Muscle of leg (tissue), 11 donors: ENCODE data around the gene RAPGEF5. TPM values are rescaled to one million over a fixed set of nuclear protein-coding genes. Genes with fewer than 3 reads are reported as not detected.

Experiments
- DNase-seq: peaks from one replicate; pipeline ENCODE4 v3.0.0; 2013
- H3K27ac ChIP-seq: one replicate; pipeline ENCODE4 v1.5.1; 2013; ENCODE audit warnings: mild to moderate bottlenecking, low read length, control low read depth
- H3K27me3 ChIP-seq: one replicate; pipeline ENCODE4 v1.6.1; 2013; ENCODE audit warnings: low read length; ENCODE audit not compliant: control insufficient read depth, insufficient read depth
- H3K36me3 ChIP-seq: one replicate; pipeline ENCODE4 v1.6.1; 2013; ENCODE audit warnings: low read length; ENCODE audit not compliant: control insufficient read depth, insufficient read depth
- H3K4me1 ChIP-seq: one replicate; pipeline ENCODE4 v1.6.1; 2013; ENCODE audit warnings: low read length; ENCODE audit not compliant: control insufficient read depth, insufficient read depth
- H3K4me3 ChIP-seq: one replicate; pipeline ENCODE4 v1.5.1; 2013; ENCODE audit warnings: low read length, control low read depth
- H3K9me3 ChIP-seq: replicated peaks from 2 replicates; pipeline ENCODE4 v1.6.1; 2013; ENCODE audit warnings: low read depth, low read length; ENCODE audit not compliant: control insufficient read depth
- WGBS: methylation state at CpG from one replicate; pipeline ENCODE4 v1.1.5; 2013; ENCODE audit warnings: missing lambda C conversion rate; ENCODE audit not compliant: insufficient coverage; 5-methylcytosine and 5-hydroxymethylcytosine counted together
- polyA plus RNA-seq, 8 donors: library from polyadenylated mRNA; unstranded; fragments of 120-200 nt; gene quantifications; one replicate each; pipeline versions ENCODE4 v1.2.1 to v1.2.3, GENCODE V29; 2013; ENCODE audit warnings: inconsistent platforms in 1 of 8, low replicate concordance in 1 of 8; ENCODE audit not compliant: insufficient read length in 8 of 8, insufficient read depth in 1 of 8
- total RNA-seq: library from RNA; stranded (reverse); fragments of 120-200 nt; gene quantifications from one replicate; pipeline ENCODE4 v1.2.4, GENCODE V29; 2013

Gene RAPGEF5
- total and polyA plus RNA-seq, 9 donors, result 11.2 to 21.8 (median 13.5) TPM

DNA sequence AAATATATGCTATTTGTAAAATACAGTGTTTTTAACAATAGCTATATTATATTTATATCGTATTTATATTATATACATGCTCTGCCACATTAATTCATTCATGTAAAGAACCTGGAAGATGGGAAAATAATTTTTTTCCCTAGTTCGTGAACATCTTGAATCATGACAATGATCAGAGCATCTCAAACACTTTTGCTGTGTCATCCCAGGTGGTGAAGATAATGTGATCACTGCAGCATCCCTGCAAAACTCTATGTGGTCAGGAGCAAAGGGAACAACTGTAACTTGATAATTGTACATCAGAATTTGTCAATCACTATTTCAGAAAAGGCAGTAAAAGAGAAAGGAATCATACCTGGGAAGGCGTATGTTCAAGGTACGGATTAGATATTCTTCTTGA, 39.3 kb downstream of the RAPGEF5 start:
- H3K4me3 ChIP-seq, result no peak overlapping the region
- H3K4me1 ChIP-seq, result peaks cover 2% of the 10 kb centered on the region
- DNase-seq, result no peak
- H3K27me3 ChIP-seq, result no peaks in the 10 kb centered on the region
- H3K27ac ChIP-seq, result no peak overlapping the region
- no peaks in the 10 kb centered on the region for H3K36me3 ChIP-seq
- no peaks in the 10 kb centered on the region for H3K9me3 ChIP-seq
- WGBS, result 86% methylated on average over 1 of the region's 4 CpGs

DNA sequence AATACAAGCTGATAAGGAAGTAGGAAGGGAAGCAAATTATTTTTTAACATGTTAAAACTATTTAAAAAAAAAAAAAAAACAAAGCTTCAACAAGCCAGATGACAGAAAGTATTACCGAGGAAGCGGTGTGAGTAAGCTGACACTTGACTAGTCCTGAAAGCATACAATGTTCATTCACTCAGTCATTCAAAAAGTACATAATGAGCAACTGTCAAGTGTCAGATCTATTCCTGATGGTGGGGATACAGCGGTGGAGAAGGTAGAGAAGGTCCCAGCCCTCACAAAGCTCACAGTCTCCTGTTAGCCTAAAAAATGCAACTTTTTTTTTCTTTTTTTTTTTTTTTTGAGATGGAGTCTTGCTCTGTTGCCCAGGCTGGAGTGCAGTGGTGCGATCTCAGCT, 40.0 kb downstream of the RAPGEF5 start:
- DNase-seq, result no peak
- H3K9me3 ChIP-seq, result no peaks in the 10 kb centered on the region
- H3K4me3 ChIP-seq, result no peak overlapping the region
- H3K27me3 ChIP-seq, result no peaks in the 10 kb centered on the region
- H3K27ac ChIP-seq, result no peak overlapping the region
- H3K4me1 ChIP-seq, result peaks cover 2% of the 10 kb centered on the region
- H3K36me3 ChIP-seq, result no peaks in the 10 kb centered on the region
- no CpG with 5 or more reads among the region's 4 CpGs for WGBS

DNA sequence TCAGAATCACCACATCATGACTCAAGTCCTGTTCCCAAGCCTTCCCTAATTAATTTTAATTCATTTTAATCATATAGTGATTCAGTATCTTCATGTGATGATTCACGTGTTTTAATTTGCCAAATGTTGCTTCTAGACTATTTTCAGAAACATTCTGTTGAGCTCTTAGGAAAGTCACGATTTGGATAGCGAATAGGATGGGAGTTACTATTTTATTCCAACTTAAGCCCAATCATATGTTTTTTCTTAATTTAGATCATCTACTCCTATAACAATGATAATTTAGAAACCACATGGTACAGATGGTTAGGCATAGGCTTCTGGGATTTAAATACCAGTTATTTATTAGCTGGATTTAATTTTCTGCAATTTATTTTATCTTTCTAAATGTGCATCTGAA, 49.1 kb downstream of the RAPGEF5 start:
- Histone ChIP-seq H3K36me3 (peaks cover 2% of the 10 kb centered on the region), H3K27me3 (no peaks in the 10 kb centered on the region), H3K27ac (no peak overlapping the region), H3K4me3 (no peak overlapping the region), H3K4me1 (no peaks in the 10 kb centered on the region), H3K9me3 (peaks cover 2% of the 10 kb centered on the region)
- whole genome bisulfite sequencing, result no CpG with 5 or more reads among the region's 3 CpGs
- no peak for DNase-seq

DNA sequence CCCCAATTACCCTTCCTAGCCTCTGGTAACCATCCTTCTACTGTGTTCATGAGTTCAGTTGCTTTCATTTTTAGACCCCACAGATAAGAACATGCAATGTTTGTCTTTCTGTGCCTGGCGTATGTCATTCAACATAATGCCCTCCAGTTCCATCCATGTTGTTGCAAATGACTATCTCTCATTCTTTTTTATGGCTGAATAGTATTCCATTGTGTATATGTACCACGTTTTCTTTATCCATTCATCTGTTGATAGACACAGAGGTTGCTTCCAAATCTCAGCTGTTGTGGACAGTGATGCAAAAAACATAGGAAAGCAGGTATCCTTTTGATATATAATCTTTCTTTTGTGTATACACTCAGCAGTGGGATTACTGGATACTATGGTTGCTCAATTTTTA, 51.2 kb downstream of the RAPGEF5 start:
- Histone ChIP-seq H3K9me3 (peaks cover 2% of the 10 kb centered on the region), H3K36me3 (peaks cover 2% of the 10 kb centered on the region), H3K4me3 (no peak overlapping the region), H3K4me1 (no peaks in the 10 kb centered on the region), H3K27me3 (no peaks in the 10 kb centered on the region), H3K27ac (no peak overlapping the region)
- DNase-seq, result no peak
- WGBS, result no CpG with 5 or more reads among the region's 2 CpGs

DNA sequence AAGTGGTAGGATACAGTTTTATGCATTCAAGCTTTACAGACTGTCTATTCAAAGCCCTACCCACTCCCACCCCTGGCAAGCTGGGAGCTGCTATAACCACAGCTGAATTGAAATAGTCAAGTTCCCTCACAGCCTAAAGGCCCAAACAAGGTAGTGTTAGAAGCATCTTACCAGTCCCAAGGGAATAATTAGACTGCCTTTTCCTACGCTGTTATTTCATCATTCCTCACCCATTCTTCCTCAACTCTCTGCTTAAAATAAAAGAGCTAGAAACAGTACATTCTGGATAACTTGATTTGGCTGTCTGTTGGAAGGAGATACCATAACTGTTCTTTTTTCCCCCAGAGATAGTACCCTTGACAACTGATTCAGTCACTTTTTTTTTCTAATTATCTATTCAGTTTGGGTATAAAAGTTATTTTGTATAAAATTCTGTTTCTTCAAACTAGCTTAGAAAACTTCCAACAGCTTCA, 54.0 kb downstream of the RAPGEF5 start:
- Histone ChIP-seq H3K9me3 (peaks cover 2% of the 10 kb centered on the region), H3K27ac (no peak overlapping the region), H3K4me3 (no peak overlapping the region), H3K36me3 (peaks cover 2% of the 10 kb centered on the region), H3K27me3 (no peaks in the 10 kb centered on the region), H3K4me1 (no peaks in the 10 kb centered on the region)
- no peak for DNase-seq
- no CpG with 5 or more reads among the region's 1 CpG for WGBS

DNA sequence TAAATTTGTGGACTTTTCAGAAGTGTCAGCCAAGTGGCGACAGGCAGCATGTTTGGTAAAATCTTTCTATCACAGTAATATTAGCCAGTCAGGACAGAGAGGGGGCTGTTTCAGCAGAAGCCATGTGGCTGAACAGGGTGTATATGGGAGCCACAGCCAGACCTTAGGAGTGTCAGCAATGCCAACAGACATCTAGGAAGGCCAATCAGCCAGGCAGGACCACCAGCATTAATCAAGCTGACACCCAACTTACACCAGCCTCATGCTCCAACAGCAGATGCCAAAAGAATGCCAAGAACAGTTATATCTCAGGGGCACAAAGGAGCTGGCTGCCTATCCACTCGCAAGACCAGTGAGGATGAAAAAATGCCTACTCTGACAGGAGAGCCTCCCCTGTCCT, 54.8 kb downstream of the RAPGEF5 start:
- WGBS, result 83% methylated on average over 1 of the region's 2 CpGs
- no peak overlapping the region for H3K27ac ChIP-seq
- H3K36me3 ChIP-seq, result peaks cover 2% of the 10 kb centered on the region
- H3K9me3 ChIP-seq, result peaks cover 2% of the 10 kb centered on the region
- DNase-seq, result no peak
- H3K4me1 ChIP-seq, result no peaks in the 10 kb centered on the region
- no peak overlapping the region for H3K4me3 ChIP-seq
- no peaks in the 10 kb centered on the region for H3K27me3 ChIP-seq

DNA sequence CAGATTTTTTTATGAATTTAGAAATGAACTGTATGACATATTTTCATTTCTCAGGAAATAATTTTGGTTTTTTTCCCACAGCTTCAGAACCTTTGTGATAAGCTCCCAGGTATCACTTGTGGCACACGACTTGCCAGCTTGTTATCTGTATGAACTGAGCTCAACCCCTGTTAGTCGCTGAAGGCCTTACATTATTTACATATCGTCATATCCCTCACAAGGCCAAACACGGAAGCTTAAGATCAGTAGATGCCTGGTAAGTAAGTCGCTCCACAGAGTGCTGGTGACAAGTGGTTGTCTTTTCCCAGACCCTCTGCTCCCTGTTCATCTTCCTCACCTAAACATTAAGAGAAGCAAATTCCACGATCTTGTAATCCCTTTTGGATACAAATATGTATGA, 55.2 kb downstream of the RAPGEF5 start:
- Histone ChIP-seq H3K4me1 (no peaks in the 10 kb centered on the region), H3K27ac (no peak overlapping the region), H3K27me3 (no peaks in the 10 kb centered on the region), H3K36me3 (peaks cover 1% of the 10 kb centered on the region), H3K9me3 (peaks cover 1% of the 10 kb centered on the region), H3K4me3 (no peak overlapping the region)
- WGBS, result 68% methylated on average over 2 of the region's 6 CpGs
- no peak for DNase-seq

DNA sequence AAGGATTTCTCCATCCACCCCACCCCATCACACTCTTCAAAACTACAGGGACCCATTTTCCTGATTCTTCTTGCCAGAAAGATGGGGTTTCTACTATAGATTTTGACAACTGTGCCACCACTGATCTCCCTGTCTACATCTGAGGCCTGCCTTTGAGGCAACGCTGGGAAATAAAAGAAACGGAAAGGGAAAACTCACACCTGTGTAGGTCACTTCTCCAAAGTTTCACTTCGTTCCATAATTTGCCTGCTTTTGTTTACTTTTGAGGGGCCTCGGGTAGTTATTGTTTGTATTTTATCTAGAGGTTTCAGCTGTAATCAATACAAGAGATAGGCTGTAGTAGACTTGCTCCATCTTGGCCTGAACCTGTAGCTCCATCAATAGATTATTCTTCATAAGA, 56.1 kb downstream of the RAPGEF5 start:
- DNase-seq, result no peak
- H3K9me3 ChIP-seq, result no peaks in the 10 kb centered on the region
- no CpG with 5 or more reads among the region's 4 CpGs for WGBS
- no peak overlapping the region for H3K27ac ChIP-seq
- H3K4me3 ChIP-seq, result no peak overlapping the region
- no peaks in the 10 kb centered on the region for H3K27me3 ChIP-seq
- H3K4me1 ChIP-seq, result no peaks in the 10 kb centered on the region
- H3K36me3 ChIP-seq, result no peaks in the 10 kb centered on the region

DNA sequence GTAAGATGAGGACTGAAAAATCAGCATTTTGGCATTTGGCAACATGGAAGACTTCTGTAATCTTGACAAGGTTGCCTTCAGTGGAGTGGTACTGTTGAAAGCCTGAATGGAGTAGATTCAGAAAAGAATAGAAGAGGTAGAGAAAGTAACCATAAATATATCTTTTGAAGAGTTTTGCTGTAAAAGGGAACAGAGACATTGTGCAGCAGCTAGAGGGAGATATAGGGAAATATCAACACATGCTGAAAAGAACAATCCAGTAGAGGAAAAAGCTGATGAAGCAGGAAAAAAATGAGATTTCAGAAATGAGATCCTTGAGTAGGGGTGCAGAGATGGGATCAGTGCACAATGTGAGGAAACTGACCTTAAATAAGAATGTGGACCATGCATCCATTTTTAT, 60.0 kb downstream of the RAPGEF5 start:
- no peaks in the 10 kb centered on the region for H3K9me3 ChIP-seq
- H3K27me3 ChIP-seq, result no peaks in the 10 kb centered on the region
- H3K4me3 ChIP-seq, result no peak overlapping the region
- no peak overlapping the region for H3K27ac ChIP-seq
- no peak for DNase-seq
- H3K4me1 ChIP-seq, result no peaks in the 10 kb centered on the region
- no peaks in the 10 kb centered on the region for H3K36me3 ChIP-seq

DNA sequence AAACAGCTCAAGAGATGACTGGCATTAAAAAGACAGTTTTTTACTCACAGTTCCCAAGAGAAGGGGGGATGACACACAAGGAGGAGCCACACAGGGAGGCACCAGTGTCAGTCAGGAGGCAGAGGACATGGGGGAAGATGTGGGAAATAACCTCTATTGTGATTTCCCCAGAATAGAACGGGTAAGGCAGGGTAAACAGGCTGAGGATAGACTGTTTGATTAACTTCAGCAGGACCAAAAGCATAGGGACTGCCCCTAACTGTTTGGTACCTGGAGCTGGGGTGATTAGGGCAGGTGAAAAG, 60.7 kb downstream of the RAPGEF5 start:
- Histone ChIP-seq H3K36me3 (no peaks in the 10 kb centered on the region), H3K4me3 (no peak overlapping the region), H3K27ac (no peak overlapping the region), H3K9me3 (no peaks in the 10 kb centered on the region), H3K4me1 (no peaks in the 10 kb centered on the region), H3K27me3 (no peaks in the 10 kb centered on the region)
- no peak for DNase-seq
- 70% methylated on average over 1 of the region's 1 CpG for WGBS

DNA sequence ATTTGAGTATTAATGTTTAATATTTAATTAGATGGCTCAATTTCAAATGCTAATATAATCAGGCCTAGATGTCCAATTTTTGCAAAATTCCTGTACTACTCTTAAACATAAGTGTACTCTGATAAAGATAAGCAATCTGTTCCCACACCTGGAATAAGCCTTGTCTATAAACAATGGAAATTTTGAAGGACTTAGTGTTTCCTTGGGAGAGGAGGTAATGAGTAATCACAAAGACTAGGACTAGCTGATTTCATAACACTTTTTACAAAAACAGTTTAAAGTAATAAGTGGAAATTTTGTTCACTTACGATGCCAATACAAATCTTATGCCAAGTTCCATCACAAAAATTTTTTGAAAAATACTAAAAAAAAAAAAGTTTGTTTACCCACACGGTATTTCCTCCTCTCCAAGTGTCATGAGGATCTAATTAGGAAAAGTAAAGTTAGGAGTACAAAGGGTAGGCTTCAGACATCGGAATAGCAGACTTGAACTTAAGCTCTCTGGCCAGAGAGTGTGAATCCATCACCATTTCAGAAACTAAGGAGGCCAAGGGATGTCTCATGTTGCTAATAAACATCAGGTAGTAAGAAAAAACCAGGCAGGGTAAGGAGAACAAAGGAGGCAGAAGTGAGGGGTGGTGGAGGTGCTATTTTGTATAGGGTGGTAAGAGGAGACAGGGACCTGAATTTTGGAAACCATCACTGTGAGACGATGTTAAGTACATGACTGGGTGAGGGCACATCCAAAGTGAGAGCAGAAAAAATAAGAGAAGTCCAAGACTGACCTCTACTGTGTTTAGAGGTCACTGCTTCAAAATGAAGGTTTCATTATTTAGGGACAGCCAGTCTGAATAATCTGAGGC, 61.3 kb downstream of the RAPGEF5 start:
- Histone ChIP-seq H3K4me3 (no peak overlapping the region), H3K9me3 (no peaks in the 10 kb centered on the region), H3K27me3 (no peaks in the 10 kb centered on the region), H3K4me1 (no peaks in the 10 kb centered on the region), H3K27ac (no peak overlapping the region), H3K36me3 (no peaks in the 10 kb centered on the region)
- no peak for DNase-seq
- 17% methylated on average over 1 of the region's 4 CpGs for WGBS
